Measurements from ENCODE around the gene XPNPEP1. TPM values are rescaled to one million over a fixed set of nuclear protein-coding genes. Genes with fewer than 3 reads are reported as not detected.
A peak's percentile ranks its signal among the peaks of the same experiment; 100 is the strongest.

Gene XPNPEP1
- total RNA-seq, 1 experiment from 2014 or later: 198 TPM

- DNase-seq: no peak
- H4K20me1 ChIP-seq (ENCODE audit: insufficient read depth, low read depth, low read length): 0 out of 2 replicates have a peak, but pooled peaks cover 3% of the 10 kb centered on the region
- H3K4me2 ChIP-seq (ENCODE audit: low read depth, low read length, poor library complexity, severe bottlenecking): no peak overlapping the region
- H3K27me3 ChIP-seq (ENCODE audit: low read length): no peaks in the 10 kb centered on the region
- peaks cover 47% of the 10 kb centered on the region for H3K4me1 ChIP-seq (ENCODE audit: low read length)
- H3K9me2 ChIP-seq (replicated peaks; ENCODE audit: insufficient read depth, low read length): no peaks in the 10 kb centered on the region
- peaks cover 92% of the 10 kb centered on the region for H3K79me2 ChIP-seq (ENCODE audit: low read length)
- H3K9me3 ChIP-seq (ENCODE audit: low read length): no peaks in the 10 kb centered on the region
- H3K4me3 ChIP-seq (ENCODE audit: low read length): no peak overlapping the region
- peaks cover 25% of the 10 kb centered on the region; the same call in 1 of the 2 replicates for H3K36me3 ChIP-seq (ENCODE audit: insufficient read depth, low read length)
- H3K9ac ChIP-seq (ENCODE audit: low read length): no peak overlapping the region
- H3K27ac ChIP-seq (ENCODE audit: low read length): peak overlapping the region; percentile 77
- no peak overlapping the region for H2AFZ ChIP-seq (ENCODE audit: low read length)
Measured at GRCh38 chr10:109895848-109896247, 27.5 kb downstream of the XPNPEP1 start.

GRCh38 chr10:109895095-109895818 lies 28.1 kb downstream of the XPNPEP1 start:
- no peak for DNase-seq

DNA sequence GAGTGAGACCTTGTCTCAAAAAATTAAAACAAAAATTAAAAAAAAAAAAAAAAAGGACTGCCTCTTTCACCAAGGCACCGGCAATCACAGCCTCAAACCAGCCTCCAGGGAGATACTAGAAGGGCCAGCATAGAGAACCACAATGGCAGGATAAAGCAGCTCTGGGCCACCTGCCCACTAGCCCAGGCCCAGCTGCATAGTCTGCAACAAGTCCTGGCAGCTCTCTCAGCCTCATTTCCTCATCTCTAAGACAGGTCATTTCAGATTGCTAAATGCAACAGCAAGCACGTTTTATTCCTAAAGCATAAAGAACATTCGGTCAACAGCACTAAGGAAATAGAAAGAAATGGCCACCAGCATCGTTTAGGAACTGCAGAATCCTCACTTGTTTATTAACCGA lies 28.8 kb downstream of the XPNPEP1 start:
- Histone ChIP-seq H3K9ac (ENCODE audit: low read length) (no peak overlapping the region), H3K4me2 (ENCODE audit: low read depth, low read length, poor library complexity, severe bottlenecking) (peak overlapping the region; percentile 9), H3K36me3 (ENCODE audit: insufficient read depth, low read length) (peaks cover 20% of the 10 kb centered on the region; the same call in 1 of the 2 replicates), H3K9me2 (replicated peaks; ENCODE audit: insufficient read depth, low read length) (no peaks in the 10 kb centered on the region), H3K4me3 (ENCODE audit: low read length) (no peak overlapping the region), H3K9me3 (ENCODE audit: low read length) (no peaks in the 10 kb centered on the region), H3K4me1 (ENCODE audit: low read length) (peaks cover 47% of the 10 kb centered on the region), H3K27me3 (ENCODE audit: low read length) (no peaks in the 10 kb centered on the region), H3K27ac (ENCODE audit: low read length) (peak overlapping the region; percentile 77), H4K20me1 (ENCODE audit: insufficient read depth, low read depth, low read length) (0 out of 2 replicates have a peak, but pooled peaks cover 3% of the 10 kb centered on the region), H3K79me2 (ENCODE audit: low read length) (peaks cover 84% of the 10 kb centered on the region), H2AFZ (ENCODE audit: low read length) (no peak overlapping the region)
- DNase-seq: no peak

More at GRCh38 chr10:109895095-109895818, 28.1 kb downstream of the XPNPEP1 start:
- Histone ChIP-seq H4K20me1 (ENCODE audit: insufficient read depth, low read depth, low read length) (0 out of 2 replicates have a peak, but pooled peaks cover 3% of the 10 kb centered on the region), H3K9me2 (replicated peaks; ENCODE audit: insufficient read depth, low read length) (no peaks in the 10 kb centered on the region), H3K9ac (ENCODE audit: low read length) (no peak overlapping the region), H3K27me3 (ENCODE audit: low read length) (no peaks in the 10 kb centered on the region), H3K36me3 (ENCODE audit: insufficient read depth, low read length) (peaks cover 22% of the 10 kb centered on the region; the same call in 1 of the 2 replicates), H3K9me3 (ENCODE audit: low read length) (no peaks in the 10 kb centered on the region), H3K4me3 (ENCODE audit: low read length) (no peak overlapping the region), H3K4me1 (ENCODE audit: low read length) (peaks cover 47% of the 10 kb centered on the region), H3K4me2 (ENCODE audit: low read depth, low read length, poor library complexity, severe bottlenecking) (no peak overlapping the region), H3K79me2 (ENCODE audit: low read length) (peaks cover 89% of the 10 kb centered on the region), H2AFZ (ENCODE audit: low read length) (no peak overlapping the region), H3K27ac (ENCODE audit: low read length) (peak overlapping the region; percentile 77)

DNA sequence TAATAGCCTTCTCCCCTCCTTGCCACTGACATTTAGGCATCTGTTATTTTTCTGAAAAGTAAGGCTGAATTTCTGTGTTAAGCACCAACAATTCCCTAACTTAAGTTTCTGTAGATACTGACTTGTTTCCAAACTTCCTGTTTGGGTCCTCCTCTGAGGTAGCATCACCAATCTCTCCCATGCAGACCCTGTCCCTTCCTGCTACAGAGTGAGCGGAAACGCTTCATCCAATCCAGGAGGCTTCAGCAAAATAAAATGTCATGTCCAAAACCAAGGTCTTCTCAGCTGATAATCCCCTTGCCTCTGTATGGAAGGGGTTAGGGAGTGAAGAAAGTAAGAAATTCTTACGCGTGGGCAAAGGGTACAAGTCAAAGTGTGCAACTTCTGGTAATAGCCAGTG lies 29.9 kb downstream of the XPNPEP1 start:
- Histone ChIP-seq H2AFZ (ENCODE audit: low read length) (no peak overlapping the region), H3K4me3 (ENCODE audit: low read length) (no peak overlapping the region), H3K36me3 (ENCODE audit: insufficient read depth, low read length) (peaks cover 14% of the 10 kb centered on the region; the same call in 1 of the 2 replicates), H3K4me2 (ENCODE audit: low read depth, low read length, poor library complexity, severe bottlenecking) (no peak overlapping the region), H3K9me2 (replicated peaks; ENCODE audit: insufficient read depth, low read length) (no peaks in the 10 kb centered on the region), H3K9ac (ENCODE audit: low read length) (no peak overlapping the region), H3K27ac (ENCODE audit: low read length) (peak overlapping the region; percentile 77), H3K4me1 (ENCODE audit: low read length) (peaks cover 47% of the 10 kb centered on the region), H3K27me3 (ENCODE audit: low read length) (no peaks in the 10 kb centered on the region), H3K79me2 (ENCODE audit: low read length) (peaks cover 73% of the 10 kb centered on the region), H3K9me3 (ENCODE audit: low read length) (no peaks in the 10 kb centered on the region), H4K20me1 (ENCODE audit: insufficient read depth, low read depth, low read length) (0 out of 2 replicates have a peak, but pooled peaks cover 3% of the 10 kb centered on the region)
- no peak for DNase-seq

DNA sequence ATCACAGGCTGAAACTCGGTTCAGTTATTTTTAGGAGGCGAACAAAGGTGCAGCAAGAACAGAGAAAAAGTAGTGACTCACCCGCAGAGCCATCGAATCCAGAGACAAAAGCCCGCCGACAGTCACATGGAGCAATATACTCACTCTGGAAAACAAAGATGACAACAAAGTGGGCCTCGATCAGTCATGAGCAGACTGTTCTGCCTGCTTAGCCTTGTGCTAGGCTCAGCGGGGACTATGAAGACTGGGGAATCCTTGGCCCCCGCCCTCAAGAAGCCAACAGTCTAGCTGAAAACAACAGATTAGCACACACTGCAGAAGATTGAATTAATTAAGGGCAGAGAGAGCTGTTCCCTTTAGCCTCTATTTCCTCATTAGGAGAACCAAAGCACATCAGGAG lies 30.4 kb downstream of the XPNPEP1 start:
- no peaks in the 10 kb centered on the region for H3K9me2 ChIP-seq (replicated peaks; ENCODE audit: insufficient read depth, low read length)
- peaks cover 47% of the 10 kb centered on the region for H3K4me1 ChIP-seq (ENCODE audit: low read length)
- no peak overlapping the region for H3K9ac ChIP-seq (ENCODE audit: low read length)
- H3K36me3 ChIP-seq (ENCODE audit: insufficient read depth, low read length): peaks cover 14% of the 10 kb centered on the region; the same call in 1 of the 2 replicates
- no peak for DNase-seq
- H4K20me1 ChIP-seq (ENCODE audit: insufficient read depth, low read depth, low read length): 0 out of 2 replicates have a peak, but pooled peaks cover 3% of the 10 kb centered on the region
- no peaks in the 10 kb centered on the region for H3K9me3 ChIP-seq (ENCODE audit: low read length)
- H3K4me2 ChIP-seq (ENCODE audit: low read depth, low read length, poor library complexity, severe bottlenecking): no peak overlapping the region
- H2AFZ ChIP-seq (ENCODE audit: low read length): no peak overlapping the region
- no peaks in the 10 kb centered on the region for H3K27me3 ChIP-seq (ENCODE audit: low read length)
- H3K79me2 ChIP-seq (ENCODE audit: low read length): peaks cover 68% of the 10 kb centered on the region
- H3K27ac ChIP-seq (ENCODE audit: low read length): peak overlapping the region; percentile 77; the same call in 1 of the 2 replicates
- H3K4me3 ChIP-seq (ENCODE audit: low read length): no peak overlapping the region

GRCh38 chr10:109892117-109892516 lies 31.2 kb downstream of the XPNPEP1 start:
- Histone ChIP-seq H3K36me3 (ENCODE audit: insufficient read depth, low read length) (peaks cover 14% of the 10 kb centered on the region; the same call in 1 of the 2 replicates), H3K27ac (ENCODE audit: low read length) (no peak overlapping the region), H3K9ac (ENCODE audit: low read length) (no peak overlapping the region), H3K4me1 (ENCODE audit: low read length) (peaks cover 44% of the 10 kb centered on the region), H3K79me2 (ENCODE audit: low read length) (peaks cover 61% of the 10 kb centered on the region), H2AFZ (ENCODE audit: low read length) (no peak overlapping the region), H3K9me3 (ENCODE audit: low read length) (no peaks in the 10 kb centered on the region), H3K4me2 (ENCODE audit: low read depth, low read length, poor library complexity, severe bottlenecking) (no peak overlapping the region), H3K27me3 (ENCODE audit: low read length) (no peaks in the 10 kb centered on the region), H4K20me1 (ENCODE audit: insufficient read depth, low read depth, low read length) (0 out of 2 replicates have a peak, but pooled peaks cover 3% of the 10 kb centered on the region), H3K4me3 (ENCODE audit: low read length) (no peak overlapping the region), H3K9me2 (replicated peaks; ENCODE audit: insufficient read depth, low read length) (no peaks in the 10 kb centered on the region)
- no peak for DNase-seq

- Histone ChIP-seq H2AFZ (ENCODE audit: low read length) (no peak overlapping the region), H3K9me3 (ENCODE audit: low read length) (no peaks in the 10 kb centered on the region), H3K4me2 (ENCODE audit: low read depth, low read length, poor library complexity, severe bottlenecking) (no peak overlapping the region), H3K36me3 (ENCODE audit: insufficient read depth, low read length) (peaks cover 14% of the 10 kb centered on the region; the same call in 1 of the 2 replicates), H3K27ac (ENCODE audit: low read length) (no peak overlapping the region), H3K79me2 (ENCODE audit: low read length) (peaks cover 51% of the 10 kb centered on the region), H3K4me1 (ENCODE audit: low read length) (peaks cover 34% of the 10 kb centered on the region), H4K20me1 (ENCODE audit: insufficient read depth, low read depth, low read length) (0 out of 2 replicates have a peak, but pooled peaks cover 3% of the 10 kb centered on the region), H3K27me3 (ENCODE audit: low read length) (no peaks in the 10 kb centered on the region), H3K9ac (ENCODE audit: low read length) (no peak overlapping the region), H3K9me2 (replicated peaks; ENCODE audit: insufficient read depth, low read length) (no peaks in the 10 kb centered on the region), H3K4me3 (ENCODE audit: low read length) (no peak overlapping the region)
- no peak for DNase-seq
Measured at GRCh38 chr10:109891105-109891504, 32.2 kb downstream of the XPNPEP1 start.

GRCh38 chr10:109889867-109890266 lies 33.4 kb downstream of the XPNPEP1 start:
- H3K4me1 ChIP-seq (ENCODE audit: low read length): peaks cover 25% of the 10 kb centered on the region
- H3K27me3 ChIP-seq (ENCODE audit: low read length): no peaks in the 10 kb centered on the region
- H3K9ac ChIP-seq (ENCODE audit: low read length): no peak overlapping the region
- no peak for DNase-seq
- H2AFZ ChIP-seq (ENCODE audit: low read length): no peak overlapping the region
- H3K79me2 ChIP-seq (ENCODE audit: low read length): peaks cover 39% of the 10 kb centered on the region
- no peak overlapping the region for H3K27ac ChIP-seq (ENCODE audit: low read length)
- H3K9me3 ChIP-seq (ENCODE audit: low read length): no peaks in the 10 kb centered on the region
- peaks cover 14% of the 10 kb centered on the region; the same call in 1 of the 2 replicates for H3K36me3 ChIP-seq (ENCODE audit: insufficient read depth, low read length)
- no peak overlapping the region for H3K4me2 ChIP-seq (ENCODE audit: low read depth, low read length, poor library complexity, severe bottlenecking)
- no peaks in the 10 kb centered on the region for H3K9me2 ChIP-seq (replicated peaks; ENCODE audit: insufficient read depth, low read length)
- H3K4me3 ChIP-seq (ENCODE audit: low read length): no peak overlapping the region
- 0 out of 2 replicates have a peak, but pooled peaks cover 3% of the 10 kb centered on the region for H4K20me1 ChIP-seq (ENCODE audit: insufficient read depth, low read depth, low read length)
